NCI-H446 treated with DMSO at 0.1 percent for 48 hours (cell line): ENCODE measurements around the gene IFNW1.
"Not testable (repeated sequence)": the region's sequence is repeated elsewhere in the genome, so short reads cannot be mapped to it uniquely, and the experiment has no call there.

Source experiments
- DNase-seq: peaks from one replicate; lab custom pipeline; 2025; lab: John Stamatoyannopoulos, UW

IFNW1 gene

DNA sequence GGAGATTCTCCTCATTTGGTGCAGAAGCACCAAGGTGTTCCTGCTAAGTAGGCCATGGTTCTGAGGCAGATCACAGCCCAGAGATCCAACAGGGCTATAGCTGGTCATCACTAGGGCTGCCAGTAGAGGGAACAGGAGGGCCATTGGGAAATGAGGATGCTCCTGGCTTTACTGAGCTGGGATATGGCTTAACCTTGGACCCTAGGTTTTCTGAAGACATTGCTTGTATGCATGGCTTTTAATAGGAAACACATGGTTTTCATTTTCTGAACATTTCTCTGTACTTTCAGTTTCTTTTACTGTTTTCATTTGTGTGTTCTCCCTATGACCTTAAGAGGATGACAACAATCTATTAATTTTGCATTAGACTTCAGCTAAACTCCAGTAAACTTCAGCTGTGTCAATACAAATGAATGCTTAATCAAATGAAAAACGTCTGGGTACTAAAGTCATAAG is at the start of gene IFNW1:
TSS of gene IFNW1 (minus strand) at position 406 of the 456 bp plus-strand sequence. CDS start at position 144, 262 bp downstream.
- no peak for DNase-seq

DNA sequence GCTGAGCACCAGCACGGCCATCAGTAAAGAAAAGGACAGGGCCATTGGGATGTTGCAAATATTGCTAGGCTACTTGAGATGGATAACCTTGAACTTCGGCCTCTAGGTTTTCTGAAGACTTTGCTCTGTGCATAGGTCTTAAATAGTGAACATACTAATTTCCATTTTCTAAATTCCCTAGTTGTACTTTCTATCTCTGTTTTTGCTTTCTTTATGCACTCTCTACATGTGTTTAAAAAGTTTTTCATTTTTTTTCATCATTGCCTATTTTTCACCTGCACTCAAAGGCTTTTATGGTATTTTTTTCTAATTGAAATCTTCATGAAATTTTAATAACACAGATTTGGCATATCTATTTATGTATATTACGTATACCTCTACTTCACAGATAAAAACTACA is 45.9 kb upstream of the IFNW1 start, which contains the start of gene IFNA4:
TSS of gene IFNA4 (minus strand) at position 101 of the 400 bp plus-strand sequence. CDS start at position 45, 56 bp downstream.
- not testable (repeated sequence) for DNase-seq

DNA sequence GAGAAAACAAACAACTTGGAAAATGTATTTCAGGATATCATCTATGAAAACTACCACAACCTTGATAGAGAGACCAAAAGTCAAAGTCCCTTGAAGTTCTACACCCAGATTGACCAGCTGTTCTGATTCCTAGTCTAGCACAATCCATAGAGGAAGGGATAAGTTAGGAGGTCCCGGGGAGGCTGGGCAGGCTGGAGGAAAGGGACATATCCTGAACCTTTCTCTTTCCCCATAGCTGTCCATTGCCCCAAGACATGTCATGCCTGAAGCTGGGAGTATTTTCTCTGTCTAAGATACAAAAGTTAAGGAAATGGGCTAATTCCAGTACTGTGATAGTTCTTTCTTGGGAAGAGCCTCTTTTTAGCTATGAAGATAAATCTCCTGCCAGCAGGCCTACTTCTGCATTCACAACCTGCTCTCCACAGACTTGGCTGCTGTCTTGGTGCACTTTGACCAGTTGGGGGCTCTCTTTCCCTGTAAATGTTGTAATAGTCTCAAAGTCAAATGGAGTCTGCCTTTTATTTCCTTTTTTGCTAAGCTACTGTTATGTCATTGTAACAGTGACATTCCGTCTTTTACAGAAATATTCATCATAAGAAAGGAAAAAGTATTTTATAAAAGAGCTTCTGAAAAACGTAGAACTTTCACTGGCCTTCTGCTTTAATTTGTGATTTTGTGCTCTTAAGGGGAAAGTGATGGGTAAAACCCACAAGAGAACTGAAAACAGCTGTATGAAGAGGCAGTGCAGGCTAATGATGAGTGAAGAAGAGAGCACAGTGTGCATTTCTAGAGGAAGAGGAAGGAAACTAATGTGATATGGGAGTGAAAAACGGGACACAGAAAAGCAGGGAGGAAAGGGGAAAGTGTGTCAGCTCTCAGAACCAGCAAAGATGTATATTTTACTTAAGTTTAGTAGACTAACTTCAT is 41.4 kb upstream of the IFNW1 start:
- DNase-seq: not testable (repeated sequence)

DNA sequence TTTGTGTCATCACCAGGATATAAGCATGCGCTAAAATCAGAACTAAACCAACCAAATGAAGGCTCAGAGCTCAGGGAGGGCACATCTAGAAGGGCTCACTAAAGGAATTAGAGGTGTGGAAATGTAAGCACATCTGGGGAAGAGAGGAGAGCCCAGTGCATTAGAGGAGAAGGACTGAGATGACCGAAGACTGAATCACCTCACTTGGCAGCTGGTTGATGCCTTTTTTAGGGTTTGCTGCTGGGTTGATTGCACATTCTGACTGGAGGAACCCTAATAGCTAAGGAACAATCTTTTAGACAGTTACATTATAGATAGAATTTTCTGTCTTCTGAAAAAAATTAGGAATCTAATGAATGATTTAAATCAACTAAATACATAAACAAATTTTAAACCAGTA is 33.0 kb upstream of the IFNW1 start:
- DNase-seq: no peak

- DNase-seq: no peak
Observed at GRCh38 chr9:21172156-21172555, 30.5 kb upstream of the IFNW1 start.

- DNase-seq: no peak
Observed at GRCh38 chr9:21171351-21171750, 29.7 kb upstream of the IFNW1 start.

DNA sequence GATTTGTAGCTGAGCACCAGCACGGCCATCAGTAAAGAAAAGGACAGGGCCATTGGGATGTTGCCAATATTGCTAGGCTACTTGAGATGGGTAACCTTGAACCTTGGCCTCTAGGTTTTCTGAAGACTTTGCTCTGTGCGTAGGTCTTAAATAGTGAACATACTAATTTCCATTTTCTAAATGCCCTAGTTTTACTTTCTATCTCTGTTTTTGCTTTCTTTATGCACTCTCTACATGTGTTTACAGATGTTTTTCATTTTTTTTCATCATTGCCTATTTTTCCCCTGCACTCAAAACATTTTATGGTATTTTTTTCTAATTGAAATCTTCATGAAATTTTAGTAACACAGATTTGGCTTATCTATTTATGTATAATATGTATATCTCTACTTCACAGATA is 24.9 kb upstream of the IFNW1 start, which contains the start of gene IFNA21:
TSS of gene IFNA21 (minus strand) at position 101 of the 400 bp plus-strand sequence. CDS start at position 53, 48 bp downstream.
- DNase-seq: not testable (repeated sequence)

GRCh38 chr9:21165516-21165915 is 23.9 kb upstream of the IFNW1 start:
- DNase-seq: no peak

GRCh38 chr9:21160178-21160577 is 18.5 kb upstream of the IFNW1 start:
- no peak for DNase-seq

DNA sequence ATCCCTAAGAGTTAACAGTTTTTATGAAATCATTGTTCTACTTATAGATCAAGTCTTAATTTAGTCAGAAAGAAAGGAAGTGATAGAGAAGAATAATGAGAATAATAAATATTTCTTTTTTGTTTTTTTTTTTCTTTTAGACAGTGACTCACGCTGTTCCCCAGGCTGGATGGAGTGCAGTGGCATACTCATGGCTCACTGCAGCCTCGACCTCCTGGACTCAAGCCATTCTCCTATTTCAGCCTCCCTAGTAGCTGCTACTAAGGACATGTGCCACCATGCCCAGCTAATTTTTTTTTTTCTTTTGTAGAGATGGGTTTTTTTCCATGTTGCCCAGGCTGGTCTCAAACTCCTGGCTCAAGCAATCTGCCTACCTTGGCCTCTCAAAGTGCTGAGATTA is 13.9 kb upstream of the IFNW1 start:
- DNase-seq: no peak

DNA sequence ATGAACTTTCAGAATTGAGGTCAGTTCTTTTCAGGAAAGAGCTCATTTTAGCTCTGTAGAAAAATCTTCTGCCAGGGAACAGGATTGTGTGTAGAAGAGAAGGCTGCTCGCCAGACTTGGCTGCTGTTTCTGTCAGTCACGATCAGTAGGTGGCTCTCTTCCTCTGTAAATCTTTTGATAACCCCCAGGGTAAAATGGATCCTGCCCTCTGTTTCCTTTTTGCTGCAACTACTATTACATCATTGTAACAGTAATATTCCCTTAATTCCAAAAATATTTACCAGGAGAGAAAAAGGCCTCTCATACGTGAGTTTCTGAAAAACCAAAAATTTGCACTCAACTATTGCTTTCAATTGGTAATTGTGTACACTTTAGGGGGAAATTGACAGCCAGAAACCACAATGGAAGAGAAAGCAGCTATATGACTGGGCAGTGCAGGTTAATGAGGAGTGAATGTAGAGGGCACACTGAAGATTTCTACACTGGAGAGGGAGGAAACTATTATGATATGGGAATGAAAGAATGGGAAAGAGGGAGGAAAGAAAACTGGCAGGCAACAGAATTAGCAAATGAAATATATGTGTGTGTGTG is 12.5 kb upstream of the IFNW1 start:
- DNase-seq: no peak

DNA sequence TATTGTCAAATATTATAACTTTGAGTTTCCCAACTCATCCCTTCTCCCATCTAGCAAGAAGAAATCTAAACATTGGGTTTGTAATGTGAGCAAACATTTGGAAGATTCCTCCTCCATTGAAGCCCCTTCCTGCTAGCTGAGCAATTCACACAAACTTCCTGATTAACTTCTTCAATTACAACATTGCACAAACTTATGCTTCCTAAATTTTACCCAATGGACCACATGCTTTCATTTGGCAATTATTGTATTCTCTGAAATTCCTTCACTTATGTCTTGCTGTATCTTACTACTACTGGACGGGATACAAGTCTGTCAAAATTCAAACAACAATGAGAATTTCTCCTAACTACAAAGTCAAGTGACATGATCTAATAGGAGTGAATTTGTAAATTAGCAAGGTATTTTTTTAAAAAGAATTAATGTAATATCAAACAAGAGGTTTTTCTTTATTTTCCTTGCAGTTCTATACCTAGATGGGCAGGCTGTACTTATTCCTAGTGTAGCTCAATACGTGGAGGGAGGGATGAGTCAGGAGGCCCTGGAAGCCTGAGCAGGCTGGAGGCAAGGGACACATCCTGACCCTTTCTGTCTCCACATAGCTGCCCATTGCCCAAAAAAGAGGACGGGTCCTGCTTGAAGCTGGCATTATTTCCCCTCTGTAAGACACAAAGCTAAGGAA is 11.8 kb upstream of the IFNW1 start:
- DNase-seq: no peak

- DNase-seq: no peak
Observed at GRCh38 chr9:21144603-21145002, 3.0 kb upstream of the IFNW1 start.

GRCh38 chr9:21137020-21137419 is 4.6 kb downstream of the IFNW1 start:
- no peak for DNase-seq

- DNase-seq: no peak
Observed at GRCh38 chr9:21135736-21136135, 5.9 kb downstream of the IFNW1 start.

DNA sequence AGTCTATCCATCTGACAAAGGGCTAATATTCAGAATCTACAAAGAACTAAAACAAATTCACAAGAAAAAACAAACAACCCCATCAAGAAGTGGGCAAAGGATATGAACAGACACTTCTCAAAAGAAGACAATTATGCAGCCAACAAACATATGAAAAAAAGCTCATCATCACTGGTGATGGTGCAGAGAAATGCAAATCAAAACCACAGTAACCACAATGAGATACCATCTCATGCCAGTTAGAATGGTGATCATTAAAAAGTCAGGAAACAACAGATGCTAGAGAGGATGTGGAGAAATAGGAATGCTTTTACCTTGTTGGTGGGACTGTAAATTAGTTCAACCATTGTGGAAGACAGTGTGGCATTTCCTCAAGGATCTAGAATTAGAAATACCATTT is 13.4 kb downstream of the IFNW1 start:
- not testable (repeated sequence) for DNase-seq

GRCh38 chr9:21121595-21122251 is 19.9 kb downstream of the IFNW1 start:
- DNase-seq: no peak

GRCh38 chr9:21121079-21121478 is 20.6 kb downstream of the IFNW1 start:
- no peak for DNase-seq

DNA sequence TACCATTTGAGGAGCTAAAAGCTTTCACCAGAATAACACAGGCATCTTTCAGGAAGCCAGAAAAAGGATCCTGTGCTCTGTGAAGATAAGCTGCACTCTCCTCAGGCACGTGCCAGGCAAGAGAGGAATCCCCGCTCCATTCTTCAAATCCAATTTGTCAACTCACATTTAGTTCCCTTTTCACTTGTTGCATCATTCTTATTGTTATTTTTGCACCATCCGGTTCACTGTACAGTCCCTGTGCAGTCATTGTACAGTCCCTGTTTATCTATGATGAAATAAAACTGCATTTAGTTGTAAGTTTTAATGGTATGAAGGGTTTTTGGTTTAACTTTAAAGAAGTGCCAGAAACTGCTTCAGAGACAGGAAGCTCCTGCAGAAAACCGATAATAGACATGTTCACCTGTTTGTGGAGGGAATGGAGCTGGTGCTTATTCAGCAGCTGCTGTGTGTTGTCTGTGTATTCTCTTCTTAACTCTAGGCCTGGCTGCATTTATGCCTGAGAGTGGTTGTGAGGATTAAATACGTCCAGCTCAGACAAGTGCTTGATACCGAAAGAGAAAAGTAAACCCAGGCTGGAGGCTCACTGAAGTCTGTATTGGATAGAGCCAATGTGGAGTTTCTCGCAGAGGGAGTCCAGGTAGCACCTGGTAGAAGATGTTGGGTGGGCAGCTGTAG is 22.4 kb downstream of the IFNW1 start:
- DNase-seq: no peak

DNA sequence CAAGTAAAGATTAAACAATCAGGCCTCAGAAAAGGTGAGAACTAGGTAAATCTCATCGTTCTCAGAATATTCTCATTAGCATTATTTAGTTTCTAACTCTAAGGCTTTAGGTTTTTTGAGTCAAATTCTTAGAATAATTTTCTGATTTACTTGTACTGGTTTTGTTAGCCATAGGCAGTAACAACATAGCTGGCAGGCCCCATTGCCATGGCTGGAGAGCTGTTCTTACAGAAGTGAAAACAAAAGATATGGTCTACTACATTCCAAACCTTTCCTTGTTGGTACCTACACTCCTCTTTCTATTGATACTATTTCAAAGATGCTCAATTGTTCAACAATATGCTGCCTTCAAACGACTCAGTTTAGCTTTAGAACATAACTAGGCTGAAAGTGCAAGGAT is 27.3 kb downstream of the IFNW1 start:
- DNase-seq: no peak
